Measurements from ENCODE around the gene CDON.

DNA sequence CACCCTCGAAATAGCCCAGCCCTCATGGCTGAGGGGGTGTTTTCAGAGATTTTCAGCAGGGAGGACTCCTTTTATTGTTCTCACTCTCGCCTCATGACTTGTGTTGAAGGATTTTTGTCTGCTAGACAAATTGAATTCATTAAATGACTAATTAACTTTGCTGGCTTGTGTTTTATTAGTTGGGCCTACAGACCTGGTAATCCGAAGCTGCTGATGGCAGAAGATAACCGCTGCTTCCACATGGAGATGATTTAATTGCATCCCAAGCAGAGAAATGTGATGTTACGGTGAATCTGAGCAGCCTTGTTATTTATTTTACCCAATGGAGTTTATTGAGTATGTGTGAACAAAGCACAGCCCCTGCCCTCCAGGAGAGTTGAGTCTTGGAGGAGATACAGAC is 40.5 kb upstream of the CDON start:
- TF ChIP-seq, protein P1, sequence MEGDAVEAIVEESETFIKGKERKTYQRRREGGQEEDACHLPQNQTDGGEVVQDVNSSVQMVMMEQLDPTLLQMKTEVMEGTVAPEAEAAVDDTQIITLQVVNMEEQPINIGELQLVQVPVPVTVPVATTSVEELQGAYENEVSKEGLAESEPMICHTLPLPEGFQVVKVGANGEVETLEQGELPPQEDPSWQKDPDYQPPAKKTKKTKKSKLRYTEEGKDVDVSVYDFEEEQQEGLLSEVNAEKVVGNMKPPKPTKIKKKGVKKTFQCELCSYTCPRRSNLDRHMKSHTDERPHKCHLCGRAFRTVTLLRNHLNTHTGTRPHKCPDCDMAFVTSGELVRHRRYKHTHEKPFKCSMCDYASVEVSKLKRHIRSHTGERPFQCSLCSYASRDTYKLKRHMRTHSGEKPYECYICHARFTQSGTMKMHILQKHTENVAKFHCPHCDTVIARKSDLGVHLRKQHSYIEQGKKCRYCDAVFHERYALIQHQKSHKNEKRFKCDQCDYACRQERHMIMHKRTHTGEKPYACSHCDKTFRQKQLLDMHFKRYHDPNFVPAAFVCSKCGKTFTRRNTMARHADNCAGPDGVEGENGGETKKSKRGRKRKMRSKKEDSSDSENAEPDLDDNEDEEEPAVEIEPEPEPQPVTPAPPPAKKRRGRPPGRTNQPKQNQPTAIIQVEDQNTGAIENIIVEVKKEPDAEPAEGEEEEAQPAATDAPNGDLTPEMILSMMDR (IDR thresholded peaks at IDR 0.05) = no peak
- TF ChIP-seq EZH2 (IDR thresholded peaks at IDR 0.05; ENCODE audit: borderline replicate concordance, insufficient read depth, low read depth, low read length, poor library complexity, severe bottlenecking) = no peak
